Thyroid gland (tissue), 4 donors: Measurements from ENCODE around the gene EVA1A.

Source experiments
- CTCF ChIP-seq, 6 experiments: fragments of 200-600 bp in 3 of 6; fragments of 450-650 bp in 3 of 6; sonication (generic) in 3 of 6; IDR thresholded peaks; one replicate each; pipeline ENCODE4 v1.5.1; 2016 to 2019; ENCODE audit warnings: antibody characterized with exemption in 6 of 6, mild to moderate bottlenecking in 2 of 6, inconsistent platforms in 1 of 6, moderate library complexity in 1 of 6
- POLR2A ChIP-seq, 2 donors: fragments of 450-650 bp; IDR thresholded peaks; one replicate each; pipeline ENCODE4 v1.6.1; 2017; ENCODE audit warnings: antibody characterized with exemption in 2 of 2, mild to moderate bottlenecking in 2 of 2, moderate library complexity in 1 of 2

- TF ChIP-seq CTCF (IDR thresholded peaks at IDR 0.05) (no peak), POLR2A (IDR thresholded peaks at IDR 0.05) (no peak)
Measured at GRCh38 chr2:75559680-75560021, 1.1 kb downstream of the EVA1A start.
